ENCODE data around the gene SLCO1B3. TPM values are rescaled to one million over a fixed set of nuclear protein-coding genes. Genes with fewer than 3 reads are reported as not detected.
"Not testable (repeated sequence)": the region's sequence is repeated elsewhere in the genome, so short reads cannot be mapped to it uniquely, and the experiment has no call there.

SLCO1B3 gene
- not detected in 2 replicates for total RNA-seq (2014; rRNA removed; shearing (Covaris generic); ENCODE audit: low replicate concordance)

GRCh38 chr12:20810487-20810886 is at the start of gene SLCO1B3:
Gene SLCO1B3, plus strand, starts transcription at chr12:20810705. Its CDS starts 5,034 bp downstream, at chr12:20815739.
- Histone ChIP-seq H2AFZ (ENCODE audit: low read length) (no peak within 1 kb of the TSS), H4K20me1 (ENCODE audit: insufficient read depth, low read depth, low read length) (no peaks in the 10 kb centered on the region), H3K9me3 (ENCODE audit: low read length) (no peaks in the 10 kb centered on the region), H3K79me2 (ENCODE audit: low read length) (no peaks in the 10 kb centered on the region), H3K4me2 (ENCODE audit: low read depth, low read length, poor library complexity, severe bottlenecking) (no peak within 1 kb of the TSS), H3K27me3 (ENCODE audit: low read length) (no peaks in the 10 kb centered on the region), H3K4me1 (ENCODE audit: low read length) (no peaks in the 10 kb centered on the region), H3K27ac (ENCODE audit: low read length) (no peak within 1 kb of the TSS), H3K36me3 (ENCODE audit: insufficient read depth, low read length) (no peaks in the 10 kb centered on the region), H3K9me2 (replicated peaks; ENCODE audit: insufficient read depth, low read length) (no peaks in the 10 kb centered on the region), H3K9ac (ENCODE audit: low read length) (no peak within 1 kb of the TSS), H3K4me3 (ENCODE audit: low read length) (no peak within 1 kb of the TSS)
- no peak for DNase-seq

GRCh38 chr12:20777420-20777819 is 33.1 kb upstream of the SLCO1B3 start:
- H3K9ac ChIP-seq (ENCODE audit: low read length) = no peak overlapping the region
- H3K79me2 ChIP-seq (ENCODE audit: low read length) = no peaks in the 10 kb centered on the region
- H3K4me3 ChIP-seq (ENCODE audit: low read length) = no peak overlapping the region
- no peak overlapping the region for H2AFZ ChIP-seq (ENCODE audit: low read length)
- no peaks in the 10 kb centered on the region for H3K27me3 ChIP-seq (ENCODE audit: low read length)
- no peak overlapping the region for H3K4me2 ChIP-seq (ENCODE audit: low read depth, low read length, poor library complexity, severe bottlenecking)
- H3K9me2 ChIP-seq (replicated peaks; ENCODE audit: insufficient read depth, low read length) = no peaks in the 10 kb centered on the region
- H3K9me3 ChIP-seq (ENCODE audit: low read length) = no peaks in the 10 kb centered on the region
- H4K20me1 ChIP-seq (ENCODE audit: insufficient read depth, low read depth, low read length) = no peaks in the 10 kb centered on the region
- no peaks in the 10 kb centered on the region for H3K4me1 ChIP-seq (ENCODE audit: low read length)
- H3K27ac ChIP-seq (ENCODE audit: low read length) = no peak overlapping the region
- no peak for DNase-seq
- H3K36me3 ChIP-seq (ENCODE audit: insufficient read depth, low read length) = no peaks in the 10 kb centered on the region

- no peak for DNase-seq
- Histone ChIP-seq H3K27me3 (ENCODE audit: low read length) (no peaks in the 10 kb centered on the region), H3K9ac (ENCODE audit: low read length) (no peak overlapping the region), H4K20me1 (ENCODE audit: insufficient read depth, low read depth, low read length) (no peaks in the 10 kb centered on the region), H3K4me2 (ENCODE audit: low read depth, low read length, poor library complexity, severe bottlenecking) (no peak overlapping the region), H3K4me1 (ENCODE audit: low read length) (no peaks in the 10 kb centered on the region), H3K9me2 (replicated peaks; ENCODE audit: insufficient read depth, low read length) (no peaks in the 10 kb centered on the region), H3K4me3 (ENCODE audit: low read length) (no peak overlapping the region), H3K36me3 (ENCODE audit: insufficient read depth, low read length) (no peaks in the 10 kb centered on the region), H3K79me2 (ENCODE audit: low read length) (no peaks in the 10 kb centered on the region), H3K27ac (ENCODE audit: low read length) (no peak overlapping the region), H2AFZ (ENCODE audit: low read length) (no peak overlapping the region), H3K9me3 (ENCODE audit: low read length) (no peaks in the 10 kb centered on the region)
These were observed 31.5 kb upstream of the SLCO1B3 start for GRCh38 chr12:20778969-20779368.

- H3K27me3 ChIP-seq (ENCODE audit: low read length); H3K4me1 ChIP-seq (ENCODE audit: low read length); H3K9me3 ChIP-seq (ENCODE audit: low read length); H3K27ac ChIP-seq (ENCODE audit: low read length); DNase-seq; H3K79me2 ChIP-seq (ENCODE audit: low read length); H3K9ac ChIP-seq (ENCODE audit: low read length); H4K20me1 ChIP-seq (ENCODE audit: insufficient read depth, low read depth, low read length); H3K9me2 ChIP-seq (replicated peaks; ENCODE audit: insufficient read depth, low read length); H3K4me2 ChIP-seq (ENCODE audit: low read depth, low read length, poor library complexity, severe bottlenecking); H3K4me3 ChIP-seq (ENCODE audit: low read length); H3K36me3 ChIP-seq (ENCODE audit: insufficient read depth, low read length); H2AFZ ChIP-seq (ENCODE audit: low read length): not testable (repeated sequence)
These were observed 30.5 kb upstream of the SLCO1B3 start for GRCh38 chr12:20779971-20780370.

GRCh38 chr12:20783796-20784357 is 26.6 kb upstream of the SLCO1B3 start:
- not testable (repeated sequence) for H3K4me2 ChIP-seq (ENCODE audit: low read depth, low read length, poor library complexity, severe bottlenecking); H4K20me1 ChIP-seq (ENCODE audit: insufficient read depth, low read depth, low read length); H2AFZ ChIP-seq (ENCODE audit: low read length); H3K36me3 ChIP-seq (ENCODE audit: insufficient read depth, low read length); H3K9me2 ChIP-seq (replicated peaks; ENCODE audit: insufficient read depth, low read length); H3K9me3 ChIP-seq (ENCODE audit: low read length); H3K4me3 ChIP-seq (ENCODE audit: low read length); H3K79me2 ChIP-seq (ENCODE audit: low read length); H3K27ac ChIP-seq (ENCODE audit: low read length); H3K9ac ChIP-seq (ENCODE audit: low read length); H3K4me1 ChIP-seq (ENCODE audit: low read length); H3K27me3 ChIP-seq (ENCODE audit: low read length); DNase-seq

GRCh38 chr12:20792971-20793370 is 17.5 kb upstream of the SLCO1B3 start:
- H3K27ac ChIP-seq (ENCODE audit: low read length) = no peak overlapping the region
- DNase-seq = no peak

GRCh38 chr12:20798554-20798953 is 12.0 kb upstream of the SLCO1B3 start:
- no peak overlapping the region for H3K4me2 ChIP-seq (ENCODE audit: low read depth, low read length, poor library complexity, severe bottlenecking)
- H3K9me2 ChIP-seq (replicated peaks; ENCODE audit: insufficient read depth, low read length) = no peaks in the 10 kb centered on the region
- no peak overlapping the region for H3K27ac ChIP-seq (ENCODE audit: low read length)
- H3K79me2 ChIP-seq (ENCODE audit: low read length) = no peaks in the 10 kb centered on the region
- DNase-seq = peak; percentile 55
- no peak overlapping the region for H2AFZ ChIP-seq (ENCODE audit: low read length)
- H3K4me1 ChIP-seq (ENCODE audit: low read length) = no peaks in the 10 kb centered on the region
- no peaks in the 10 kb centered on the region for H3K27me3 ChIP-seq (ENCODE audit: low read length)
- no peak overlapping the region for H3K9ac ChIP-seq (ENCODE audit: low read length)
- no peaks in the 10 kb centered on the region for H4K20me1 ChIP-seq (ENCODE audit: insufficient read depth, low read depth, low read length)
- H3K9me3 ChIP-seq (ENCODE audit: low read length) = no peaks in the 10 kb centered on the region
- no peaks in the 10 kb centered on the region for H3K36me3 ChIP-seq (ENCODE audit: insufficient read depth, low read length)
- H3K4me3 ChIP-seq (ENCODE audit: low read length) = no peak overlapping the region

More at GRCh38 chr12:20792971-20793370, 17.5 kb upstream of the SLCO1B3 start:
- Histone ChIP-seq H4K20me1 (ENCODE audit: insufficient read depth, low read depth, low read length) (no peaks in the 10 kb centered on the region), H3K27me3 (ENCODE audit: low read length) (no peaks in the 10 kb centered on the region), H3K4me2 (ENCODE audit: low read depth, low read length, poor library complexity, severe bottlenecking) (no peak overlapping the region), H3K79me2 (ENCODE audit: low read length) (no peaks in the 10 kb centered on the region), H3K9me3 (ENCODE audit: low read length) (no peaks in the 10 kb centered on the region), H3K4me3 (ENCODE audit: low read length) (no peak overlapping the region), H3K9ac (ENCODE audit: low read length) (no peak overlapping the region), H3K4me1 (ENCODE audit: low read length) (no peaks in the 10 kb centered on the region), H2AFZ (ENCODE audit: low read length) (no peak overlapping the region), H3K36me3 (ENCODE audit: insufficient read depth, low read length) (no peaks in the 10 kb centered on the region), H3K9me2 (replicated peaks; ENCODE audit: insufficient read depth, low read length) (no peaks in the 10 kb centered on the region)

- Histone ChIP-seq H3K79me2 (ENCODE audit: low read length) (no peaks in the 10 kb centered on the region), H3K36me3 (ENCODE audit: insufficient read depth, low read length) (no peaks in the 10 kb centered on the region), H3K27me3 (ENCODE audit: low read length) (no peaks in the 10 kb centered on the region), H4K20me1 (ENCODE audit: insufficient read depth, low read depth, low read length) (no peaks in the 10 kb centered on the region), H3K9me3 (ENCODE audit: low read length) (no peaks in the 10 kb centered on the region), H3K9me2 (replicated peaks; ENCODE audit: insufficient read depth, low read length) (no peaks in the 10 kb centered on the region), H3K4me3 (ENCODE audit: low read length) (no peak overlapping the region), H3K9ac (ENCODE audit: low read length) (no peak overlapping the region), H3K4me1 (ENCODE audit: low read length) (no peaks in the 10 kb centered on the region), H3K27ac (ENCODE audit: low read length) (no peak overlapping the region), H2AFZ (ENCODE audit: low read length) (no peak overlapping the region), H3K4me2 (ENCODE audit: low read depth, low read length, poor library complexity, severe bottlenecking) (no peak overlapping the region)
- DNase-seq = no peak
These were observed 10.3 kb upstream of the SLCO1B3 start for GRCh38 chr12:20800160-20800559.

GRCh38 chr12:20801035-20801434 is 9.5 kb upstream of the SLCO1B3 start:
- H3K4me1 ChIP-seq (ENCODE audit: low read length) = no peaks in the 10 kb centered on the region
- no peak overlapping the region for H3K4me3 ChIP-seq (ENCODE audit: low read length)
- no peak overlapping the region for H2AFZ ChIP-seq (ENCODE audit: low read length)
- no peak overlapping the region for H3K9ac ChIP-seq (ENCODE audit: low read length)
- no peaks in the 10 kb centered on the region for H3K27me3 ChIP-seq (ENCODE audit: low read length)
- H3K4me2 ChIP-seq (ENCODE audit: low read depth, low read length, poor library complexity, severe bottlenecking) = no peak overlapping the region
- H3K79me2 ChIP-seq (ENCODE audit: low read length) = no peaks in the 10 kb centered on the region
- DNase-seq = no peak
- no peaks in the 10 kb centered on the region for H3K9me2 ChIP-seq (replicated peaks; ENCODE audit: insufficient read depth, low read length)
- no peaks in the 10 kb centered on the region for H4K20me1 ChIP-seq (ENCODE audit: insufficient read depth, low read depth, low read length)
- no peak overlapping the region for H3K27ac ChIP-seq (ENCODE audit: low read length)
- H3K9me3 ChIP-seq (ENCODE audit: low read length) = no peaks in the 10 kb centered on the region
- no peaks in the 10 kb centered on the region for H3K36me3 ChIP-seq (ENCODE audit: insufficient read depth, low read length)
